Stimulated activated CD4-positive, alpha-beta T cell treated with anti-CD3 and anti-CD28 coated beads, Interleukin-1b, Interleukin-23, amount 100 ng/mL, for 48 hours (primary cell): ENCODE data around the gene PARN.
A peak's percentile ranks its signal among the peaks of the same experiment; 100 is the strongest.
"Not testable (repeated sequence)": the region's sequence is repeated elsewhere in the genome, so short reads cannot be mapped to it uniquely, and the experiment has no call there.

Source experiments
- DNase-seq: peaks from one replicate; pipeline ENCODE4 v3.0.0-alpha.2; 2020

The PARN gene

GRCh38 chr16:14427371-14427948, 202.6 kb downstream of the PARN start:
- DNase-seq: no peak

GRCh38 chr16:14424595-14424994, 205.5 kb downstream of the PARN start:
- no peak for DNase-seq

- DNase-seq: no peak
These were observed 206.7 kb downstream of the PARN start for GRCh38 chr16:14423344-14423743.

- no peak for DNase-seq
These were observed 209.2 kb downstream of the PARN start for GRCh38 chr16:14420721-14421488.

GRCh38 chr16:14420243-14420642, 209.8 kb downstream of the PARN start:
- not testable (repeated sequence) for DNase-seq

GRCh38 chr16:14419817-14420216, 210.2 kb downstream of the PARN start:
- DNase-seq: no peak

GRCh38 chr16:14418795-14419225, 211.2 kb downstream of the PARN start:
- no peak for DNase-seq

GRCh38 chr16:14416184-14416583, 213.9 kb downstream of the PARN start:
- DNase-seq: no peak

GRCh38 chr16:14415291-14415690, 214.8 kb downstream of the PARN start:
- no peak for DNase-seq

GRCh38 chr16:14409563-14409962, 220.5 kb downstream of the PARN start:
- no peak for DNase-seq

GRCh38 chr16:14407786-14408399, 222.2 kb downstream of the PARN start:
- DNase-seq: no peak

GRCh38 chr16:14405611-14406537, 224.2 kb downstream of the PARN start:
- DNase-seq: peak; percentile 20

GRCh38 chr16:14403001-14403389, 227.1 kb downstream of the PARN start:
- not testable (repeated sequence) for DNase-seq

- not testable (repeated sequence) for DNase-seq
These were observed 227.7 kb downstream of the PARN start for GRCh38 chr16:14402114-14403000.

- DNase-seq: not testable (repeated sequence)
These were observed 228.4 kb downstream of the PARN start for GRCh38 chr16:14401711-14402061.

GRCh38 chr16:14400978-14401710, 228.9 kb downstream of the PARN start:
- DNase-seq: not testable (repeated sequence)

- DNase-seq: no peak
These were observed 229.6 kb downstream of the PARN start for GRCh38 chr16:14400285-14400977.

GRCh38 chr16:14399378-14400284, 230.4 kb downstream of the PARN start:
- DNase-seq: no peak

- DNase-seq: no peak
These were observed 231.9 kb downstream of the PARN start for GRCh38 chr16:14398014-14398717.
